Measurements from ENCODE around the gene AP3B1.

GRCh38 chr5:78235289-78235688, 59.2 kb downstream of the AP3B1 start:
- TF ChIP-seq CTCF (IDR thresholded peaks at IDR 0.05) (no peak), EZH2 (IDR thresholded peaks at IDR 0.05) (no peak), EZH2phosphoT487 (IDR thresholded peaks at IDR 0.05) (no peak)
